Stimulated activated CD4-positive, alpha-beta T cell treated with anti-CD3 and anti-CD28 coated beads, Interleukin-15, amount 100 ng/mL, for 48 hours (primary cell): ENCODE results near the gene CDK5RAP2.

Source experiments
- DNase-seq, 2 donors: peaks; one replicate each; pipeline ENCODE4 v3.0.0-alpha.2; 2020; ENCODE audit warnings: low read depth in 2 of 2

CDK5RAP2 gene

GRCh38 chr9:120436983-120437475 lies 142.9 kb downstream of the CDK5RAP2 start:
- DNase-seq, result no peak

GRCh38 chr9:120436446-120436845 lies 143.5 kb downstream of the CDK5RAP2 start:
- DNase-seq, result no peak

GRCh38 chr9:120435091-120435490 lies 144.9 kb downstream of the CDK5RAP2 start:
- no peak for DNase-seq

GRCh38 chr9:120434532-120434931 lies 145.4 kb downstream of the CDK5RAP2 start:
- no peak for DNase-seq

- DNase-seq, result no peak
Observed at GRCh38 chr9:120433701-120434100, 146.3 kb downstream of the CDK5RAP2 start.

- DNase-seq, result no peak
Observed at GRCh38 chr9:120432600-120432999, 147.4 kb downstream of the CDK5RAP2 start.

GRCh38 chr9:120431268-120431667 lies 148.7 kb downstream of the CDK5RAP2 start:
- DNase-seq, result no peak

- no peak for DNase-seq
Observed at GRCh38 chr9:120424248-120424647, 155.7 kb downstream of the CDK5RAP2 start.

GRCh38 chr9:120423812-120424211 lies 156.2 kb downstream of the CDK5RAP2 start:
- DNase-seq, result no peak

GRCh38 chr9:120421977-120422376 lies 158.0 kb downstream of the CDK5RAP2 start:
- no peak for DNase-seq

- no peak for DNase-seq
Observed at GRCh38 chr9:120418315-120418714, 161.7 kb downstream of the CDK5RAP2 start.

GRCh38 chr9:120416781-120417427 lies 163.1 kb downstream of the CDK5RAP2 start:
- DNase-seq, result no peak

- DNase-seq, result no peak
Observed at GRCh38 chr9:120413121-120414048, 166.6 kb downstream of the CDK5RAP2 start.

- no peak for DNase-seq
Observed at GRCh38 chr9:120412425-120412951, 167.5 kb downstream of the CDK5RAP2 start.

- no peak for DNase-seq
Observed at GRCh38 chr9:120411862-120412424, 168.0 kb downstream of the CDK5RAP2 start.

GRCh38 chr9:120410925-120411501 lies 169.0 kb downstream of the CDK5RAP2 start:
- no peak for DNase-seq

- DNase-seq, result no peak
Observed at GRCh38 chr9:120408680-120409258, 171.2 kb downstream of the CDK5RAP2 start.

- DNase-seq, result no peak
Observed at GRCh38 chr9:120405860-120406259, 174.1 kb downstream of the CDK5RAP2 start.

- DNase-seq, result no peak
Observed at GRCh38 chr9:120405134-120405533, 174.8 kb downstream of the CDK5RAP2 start.

- no peak for DNase-seq
Observed at GRCh38 chr9:120403543-120403856, 176.5 kb downstream of the CDK5RAP2 start.

GRCh38 chr9:120402741-120403542 lies 177.0 kb downstream of the CDK5RAP2 start:
- DNase-seq, result no peak
